ENCODE measurements around the gene TPPP2. TPM values are rescaled to one million over a fixed set of nuclear protein-coding genes. Genes with fewer than 3 reads are reported as not detected.

TPPP2 gene
- total RNA-seq, 2 donors from 2014 or later = not detected

Other genes with a start within 250 kb of the TPPP2 start
- gene RNASE6, start 248.9 kb upstream of the TPPP2 start, total RNA-seq = 1 to 10 TPM; 2.2 to 5.6 TPM
- under 1 TPM in 1 of 2 donors, not detected in 1; 0.56 TPM for gene RNASE1, start 227.4 kb upstream of the TPPP2 start, total RNA-seq
- not detected for gene RNASE3, start 138.8 kb upstream of the TPPP2 start, total RNA-seq
- not detected for gene RNASE2, start 74.7 kb upstream of the TPPP2 start, total RNA-seq
- 100 to 1,000 TPM in 1 of 2 donors, 10 to 100 TPM in 1; 83.2 to 102 TPM for gene METTL17, start 40.2 kb upstream of the TPPP2 start, total RNA-seq
- under 1 TPM; 0.24 to 0.30 TPM for gene SLC39A2, start 30.9 kb upstream of the TPPP2 start, total RNA-seq
- gene NDRG2, start 5.2 kb upstream of the TPPP2 start, total RNA-seq = 1 to 10 TPM; 4.1 to 5.4 TPM
- not detected for gene RNASE13, start 4.6 kb downstream of the TPPP2 start, total RNA-seq
- gene RNASE7, start 12.1 kb downstream of the TPPP2 start, total RNA-seq = not detected
- not detected for gene RNASE8, start 27.6 kb downstream of the TPPP2 start, total RNA-seq
- gene ARHGEF40, start 40.1 kb downstream of the TPPP2 start, total RNA-seq = under 1 TPM in 1 of 2 donors, not detected in 1; 0.26 TPM
- 10 to 100 TPM in 1 of 2 donors, 1 to 10 TPM in 1; 9.6 to 18.3 TPM for gene ZNF219, start 68.4 kb downstream of the TPPP2 start, total RNA-seq
- not detected for gene TMEM253, start 70.8 kb downstream of the TPPP2 start, total RNA-seq
- not detected for gene OR5AU1, start 125.8 kb downstream of the TPPP2 start, total RNA-seq
- gene HNRNPC, start 239.2 kb downstream of the TPPP2 start, total RNA-seq = 100 to 1,000 TPM; 720 to 984 TPM
- gene RPGRIP1, start 249.9 kb downstream of the TPPP2 start, total RNA-seq = not detected

All from activated T-helper 17 cell treated with anti-CD3 and anti-CD28 coated beads, Interleukin-2, amount 50 U/mL, for 72 hours (primary cell).